Astrocyte of the cerebellum (primary cell): ENCODE data around the gene SHISA5.
"Not testable (repeated sequence)": the region's sequence is repeated elsewhere in the genome, so short reads cannot be mapped to it uniquely, and the experiment has no call there.

Experiments used
- DNase-seq: peaks from one replicate; pipeline ENCODE4 v3.0.0-alpha.2; 2011; ENCODE audit warnings: low read depth
- H3K4me3 ChIP-seq: 2 replicates; pipeline ENCODE4 v1.5.1; 2011; ENCODE audit warnings: mild to moderate bottlenecking, low read depth, low read length, moderate library complexity
- CTCF ChIP-seq: IDR thresholded peaks from 2 replicates; pipeline ENCODE4 v1.5.1; 2012; ENCODE audit warnings: low read length, low read depth, moderate library complexity, mild to moderate bottlenecking; ENCODE audit errors: missing control alignments
- in situ Hi-C: cut with HindIII; loops from 2 replicates; pipeline ENCODE4 v1.10.0; 2017; ENCODE audit warnings: low sequenced_read_pairs

Gene SHISA5

GRCh38 chr3:48535578-48535977 lies 31.6 kb upstream of the SHISA5 start:
- no peak for DNase-seq
- in situ Hi-C loops, result no loop called here
- TF ChIP-seq CTCF, result no peak
- no peak overlapping the region for H3K4me3 ChIP-seq

- in situ Hi-C loops, result no loop called here
- H3K4me3 ChIP-seq, result no peak overlapping the region
- DNase-seq, result no peak
- TF ChIP-seq CTCF, result no peak
Observed at GRCh38 chr3:48532977-48533337, 29.0 kb upstream of the SHISA5 start.

- DNase-seq, result no peak
- in situ Hi-C loops, result no loop called here
- no peak for TF ChIP-seq CTCF
Observed at GRCh38 chr3:48532271-48532976, 28.4 kb upstream of the SHISA5 start.

GRCh38 chr3:48530701-48531100 lies 26.7 kb upstream of the SHISA5 start:
- H3K4me3 ChIP-seq, in situ Hi-C loops, DNase-seq: not testable (repeated sequence)

More at GRCh38 chr3:48532271-48532976, 28.4 kb upstream of the SHISA5 start:
- no peak overlapping the region for H3K4me3 ChIP-seq

GRCh38 chr3:48528754-48529153 lies 24.8 kb upstream of the SHISA5 start:
- DNase-seq, result no peak
- in situ Hi-C loops, result no loop called here
- H3K4me3 ChIP-seq, result no peak overlapping the region
- no peak for TF ChIP-seq CTCF

- in situ Hi-C loops, result no loop called here
- TF ChIP-seq CTCF, result no peak
- no peak overlapping the region for H3K4me3 ChIP-seq
- no peak for DNase-seq
Observed at GRCh38 chr3:48528048-48528447, 24.1 kb upstream of the SHISA5 start.

- no peak for DNase-seq
- in situ Hi-C loops, result no loop called here
- TF ChIP-seq CTCF, result no peak
- no peak overlapping the region for H3K4me3 ChIP-seq
Observed at GRCh38 chr3:48524970-48525369, 21.0 kb upstream of the SHISA5 start.
